CD4-positive, alpha-beta memory T cell (primary cell): ENCODE measurements around the gene DNAH6. TPM values are rescaled to one million over a fixed set of nuclear protein-coding genes. Genes with fewer than 3 reads are reported as not detected.
A peak's percentile ranks its signal among the peaks of the same experiment; 100 is the strongest.

ENCODE experiments used
- CTCF ChIA-PET: fragments of 350-600 bp; sonication (Branson Sonifier 250); formaldehyde crosslinking; loops from one replicate; lab custom pipeline; 2021; ENCODE audit warnings: inconsistent platforms; ENCODE audit not compliant: partially characterized antibody; lab: Charles Lee
- POLR2A ChIA-PET: fragments of 350-600 bp; sonication (Branson Sonifier 250); formaldehyde crosslinking; loops from one replicate; lab custom pipeline; 2021; ENCODE audit not compliant: partially characterized antibody; lab: Charles Lee
- DNase-seq, 5 donors: peaks; one replicate each; pipeline versions ENCODE4 v3.0.0 to v3.0.0-alpha.2; 2020 to 2022; ENCODE audit warnings: mixed read lengths in 1 of 5
- H3K27ac ChIP-seq: one replicate; pipeline ENCODE4 v1.7.0; 2013; ENCODE audit warnings: low read depth, low read length
- H3K27me3 ChIP-seq: 2 replicates; pipeline ENCODE4 v1.7.0; 2013; ENCODE audit warnings: mild to moderate bottlenecking, low read length, moderate library complexity; ENCODE audit not compliant: insufficient read depth
- H3K36me3 ChIP-seq: 2 replicates; pipeline ENCODE4 v1.7.0; 2013; ENCODE audit warnings: mild to moderate bottlenecking, low read length, moderate library complexity; ENCODE audit not compliant: insufficient read depth
- H3K4me1 ChIP-seq: 2 replicates; pipeline ENCODE4 v1.7.0; 2013; ENCODE audit warnings: mild to moderate bottlenecking, low read length, moderate library complexity; ENCODE audit not compliant: insufficient read depth
- H3K4me3 ChIP-seq, 2 donors: one replicate each; pipeline ENCODE4 v1.7.0; 2013; ENCODE audit warnings: low read length in 2 of 2, mild to moderate bottlenecking in 1 of 2
- H3K9me3 ChIP-seq, 2 donors: one replicate each; pipeline ENCODE4 v1.7.0; 2013; ENCODE audit warnings: low read length in 2 of 2, control low read depth in 1 of 2; ENCODE audit not compliant: control insufficient read depth in 1 of 2
- H3K27ac Mint-ChIP-seq, 7 donors: one replicate each; pipeline ENCODE4 v1.8.0; 2020 to 2021; ENCODE audit warnings: mixed read lengths in 7 of 7, mild to moderate bottlenecking in 6 of 7, inconsistent platforms in 3 of 7, moderate library complexity in 3 of 7
- H3K27me3 Mint-ChIP-seq, 2 donors: one replicate each; pipeline ENCODE4 v1.8.0; 2020 to 2021; ENCODE audit warnings: mixed read lengths in 2 of 2
- H3K36me3 Mint-ChIP-seq, 2 donors: one replicate each; pipeline ENCODE4 v1.8.0; 2020 to 2021; ENCODE audit warnings: mixed read lengths in 2 of 2, inconsistent platforms in 1 of 2, mild to moderate bottlenecking in 1 of 2
- H3K4me1 Mint-ChIP-seq, 4 donors: one replicate each; pipeline ENCODE4 v1.8.0; 2020 to 2021; ENCODE audit warnings: mixed read lengths in 4 of 4, mild to moderate bottlenecking in 1 of 4
- H3K4me3 Mint-ChIP-seq, 8 donors: one replicate each; pipeline ENCODE4 v1.8.0; 2020 to 2021; ENCODE audit warnings: mixed read lengths in 8 of 8, mild to moderate bottlenecking in 7 of 8, moderate library complexity in 6 of 8, inconsistent platforms in 3 of 8
- H3K9me3 Mint-ChIP-seq, 8 donors: one replicate each; pipeline ENCODE4 v1.8.0; 2020 to 2021; ENCODE audit warnings: mixed read lengths in 8 of 8, mild to moderate bottlenecking in 5 of 8, inconsistent platforms in 3 of 8, moderate library complexity in 1 of 8
- intact Hi-C: fragments of 100-400 bp; cut with micrococcal nuclease; formaldehyde crosslinking; loops from one replicate; pipeline ENCODE4 v1.15.1; 2023
- polyA plus RNA-seq, 2 donors: library from polyadenylated mRNA; unstranded; fragments of 300-500 nt; fragmentation: Illumina TruSeq; gene quantifications; one replicate each; pipeline ENCODE4 v1.2.3, GENCODE V29; 2021
- total RNA-seq, 2 experiments: library from RNA; stranded (reverse); gene quantifications; one replicate each; pipeline ENCODE4 v1.2.3, GENCODE V29; 2021

The DNAH6 gene
- total and polyA plus RNA-seq, 4 experiments from 2014 or later, result 0.22 to 2.9 (median 1.2) TPM

DNA sequence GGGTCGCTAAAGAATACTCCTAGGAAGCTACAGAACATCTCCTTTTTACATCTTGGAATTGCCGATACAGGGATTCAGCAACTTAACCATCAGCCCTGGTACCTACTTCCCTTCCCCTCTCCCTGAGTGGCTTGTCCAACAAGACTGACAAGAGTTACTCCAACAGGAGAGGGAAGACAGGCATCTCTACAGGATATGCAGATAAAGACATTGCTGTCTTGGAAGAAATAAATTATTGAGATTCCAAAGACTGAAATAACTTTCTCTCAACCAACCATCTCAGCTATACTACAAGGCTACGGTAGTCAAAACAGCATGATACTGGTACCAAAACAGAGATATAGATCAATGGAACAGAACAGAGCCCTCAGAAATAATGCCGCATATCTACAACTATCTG, 277.3 kb downstream of the DNAH6 start:
- Mint-ChIP-seq H3K27me3 (no peaks in the 10 kb centered on the region), H3K36me3 (peaks cover 0 to 4% of the 10 kb centered on the region in 2 donors), H3K9me3 (peaks cover 0 to 6% (median 2%) of the 10 kb centered on the region in 8 donors), H3K27ac (no peak overlapping the region), H3K4me3 (no peak overlapping the region), H3K4me1 (peaks cover 4 to 23% (median 11%) of the 10 kb centered on the region in 4 donors)
- no peaks in the 10 kb centered on the region for H3K9me3 ChIP-seq
- H3K36me3 ChIP-seq, result no peaks in the 10 kb centered on the region
- no peaks in the 10 kb centered on the region for H3K27me3 ChIP-seq
- H3K27ac ChIP-seq, result no peak overlapping the region
- H3K4me1 ChIP-seq, result no peaks in the 10 kb centered on the region
- no peak overlapping the region for H3K4me3 ChIP-seq
- ChIA-PET POLR2A (no interaction called here), CTCF (interaction anchor here (1.0 kb wide), 1 partner anchor 8 kb away, joined by 4 read pairs; no protein-coding TSS in a partner anchor)
- intact Hi-C loops, result no loop called here
- DNase-seq, result no peak

GRCh38 chr2:84796798-84797197, 280.5 kb downstream of the DNAH6 start:
- H3K27ac Mint-ChIP-seq, result no peak overlapping the region
- H3K4me3 ChIP-seq, result no peak overlapping the region
- no peak overlapping the region for H3K27ac ChIP-seq
- H3K9me3 Mint-ChIP-seq, result peaks cover under 1 to 6% (median 4%) of the 10 kb centered on the region in 8 donors
- H3K36me3 ChIP-seq, result no peaks in the 10 kb centered on the region
- no peak for DNase-seq
- no peaks in the 10 kb centered on the region for H3K27me3 ChIP-seq
- ChIA-PET CTCF (interaction anchor here (1.0 kb wide), 1 partner anchor 129 kb away, joined by 4 read pairs; no protein-coding TSS in a partner anchor), POLR2A (interaction anchor here (0.9 to 1.4 kb wide), 6 partner anchors 9 to 53 kb away, joined by 3 to 5 read pairs (median 4); no protein-coding TSS in a partner anchor)
- intact Hi-C loops, result no loop called here
- H3K4me1 Mint-ChIP-seq, result peaks cover 13 to 34% (median 23%) of the 10 kb centered on the region in 4 donors
- H3K4me3 Mint-ChIP-seq, result no peak overlapping the region
- H3K36me3 Mint-ChIP-seq, result peaks cover 0 to 9% of the 10 kb centered on the region in 2 donors
- no peaks in the 10 kb centered on the region for H3K27me3 Mint-ChIP-seq
- H3K9me3 ChIP-seq, result no peaks in the 10 kb centered on the region
- peaks cover 10% of the 10 kb centered on the region for H3K4me1 ChIP-seq

DNA sequence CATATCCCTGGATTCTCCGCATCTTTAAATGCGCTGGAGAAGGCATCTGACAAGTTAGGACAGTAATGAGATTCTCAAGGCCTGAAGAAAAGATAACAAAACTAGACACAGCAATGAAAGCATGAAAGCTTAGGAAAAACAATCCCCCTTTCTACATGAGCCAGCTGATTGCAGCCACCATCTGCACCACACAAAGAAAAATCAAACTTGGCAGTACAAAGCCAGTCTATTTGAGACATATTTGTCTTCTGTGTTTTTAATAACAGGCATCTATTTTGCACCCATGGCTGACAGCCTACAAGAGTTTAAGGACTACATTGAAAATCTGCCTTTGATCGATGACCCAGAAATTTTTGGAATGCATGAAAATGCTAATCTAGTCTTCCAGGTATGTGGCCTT, 281.0 kb downstream of the DNAH6 start:
- no peak for DNase-seq
- H3K36me3 Mint-ChIP-seq, result peaks cover 3 to 14% of the 10 kb centered on the region in 2 donors
- H3K9me3 ChIP-seq, result no peaks in the 10 kb centered on the region
- H3K27me3 Mint-ChIP-seq, result no peaks in the 10 kb centered on the region
- peaks cover 6 to 11% (median 9%) of the 10 kb centered on the region in 8 donors for H3K9me3 Mint-ChIP-seq
- H3K4me3 Mint-ChIP-seq, result no peak overlapping the region
- H3K4me3 ChIP-seq, result no peak overlapping the region
- ChIA-PET CTCF (interaction anchor here (1.0 kb wide), 1 partner anchor 128 kb away, joined by 4 read pairs; no protein-coding TSS in a partner anchor), POLR2A (interaction anchor here (0.9 to 1.4 kb wide), 5 partner anchors 9 to 53 kb away, joined by 3 to 5 read pairs (median 4); no protein-coding TSS in a partner anchor)
- H3K27ac ChIP-seq, result no peak overlapping the region
- no peaks in the 10 kb centered on the region for H3K27me3 ChIP-seq
- H3K27ac Mint-ChIP-seq, result peak overlapping the region in 2 of 7 donors; percentile 67 to 74
- peaks cover 13 to 35% (median 26%) of the 10 kb centered on the region in 4 donors for H3K4me1 Mint-ChIP-seq
- H3K4me1 ChIP-seq, result peaks cover 10% of the 10 kb centered on the region
- H3K36me3 ChIP-seq, result no peaks in the 10 kb centered on the region
- intact Hi-C loops, result no loop called here

DNA sequence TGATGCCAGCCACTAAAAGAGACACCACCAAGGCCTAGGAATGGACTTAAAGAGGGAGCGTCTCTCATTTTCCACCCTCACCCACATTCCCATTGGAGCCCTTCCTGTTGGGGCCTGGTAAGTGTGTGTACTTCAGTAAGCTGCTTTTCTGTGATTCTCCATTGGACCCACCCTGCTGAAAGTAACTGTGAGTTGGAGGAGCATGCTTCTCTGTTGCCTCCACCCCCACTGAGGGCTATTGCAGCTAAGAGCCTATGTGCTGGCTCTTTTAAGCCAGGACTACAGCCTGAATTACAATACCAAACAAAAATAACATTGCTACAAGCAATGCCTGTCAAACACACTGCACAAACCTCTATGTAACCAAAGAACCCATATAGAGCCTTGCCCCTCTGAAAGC, 283.5 kb downstream of the DNAH6 start:
- peaks cover 3 to 19% of the 10 kb centered on the region in 2 donors for H3K36me3 Mint-ChIP-seq
- H3K27ac ChIP-seq, result no peak overlapping the region
- H3K36me3 ChIP-seq, result no peaks in the 10 kb centered on the region
- POLR2A ChIA-PET, result interaction anchor here (1.2 kb wide), 1 partner anchor 41 kb away, joined by 4 read pairs; no protein-coding TSS in a partner anchor
- H3K9me3 Mint-ChIP-seq, result peaks cover 4 to 11% (median 7%) of the 10 kb centered on the region in 8 donors
- H3K27me3 Mint-ChIP-seq, result no peaks in the 10 kb centered on the region
- H3K4me3 ChIP-seq, result no peak overlapping the region
- H3K27ac Mint-ChIP-seq, result peak overlapping the region; percentile 7 to 83 (median 64)
- peaks cover 13 to 43% (median 27%) of the 10 kb centered on the region in 4 donors for H3K4me1 Mint-ChIP-seq
- no peak for DNase-seq
- H3K9me3 ChIP-seq, result no peaks in the 10 kb centered on the region
- CTCF ChIA-PET, result no interaction called here
- no peaks in the 10 kb centered on the region for H3K27me3 ChIP-seq
- intact Hi-C loops, result no loop called here
- peaks cover 10% of the 10 kb centered on the region for H3K4me1 ChIP-seq
- peak overlapping the region in 7 of 8 donors; percentile 33 to 77 (median 73) for H3K4me3 Mint-ChIP-seq

- Histone ChIP-seq H3K27me3 (no peaks in the 10 kb centered on the region), H3K27ac (no peak overlapping the region), H3K4me3 (no peak overlapping the region), H3K4me1 (peaks cover 10% of the 10 kb centered on the region), H3K9me3 (no peaks in the 10 kb centered on the region), H3K36me3 (no peaks in the 10 kb centered on the region)
- H3K4me3 Mint-ChIP-seq, result peak overlapping the region in 7 of 8 donors; percentile 33 to 77 (median 73)
- no peaks in the 10 kb centered on the region for H3K27me3 Mint-ChIP-seq
- POLR2A ChIA-PET, result interaction anchor here (1.2 kb wide), 1 partner anchor 40 kb away, joined by 4 read pairs; no protein-coding TSS in a partner anchor
- CTCF ChIA-PET, result no interaction called here
- intact Hi-C loops, result no loop called here
- H3K36me3 Mint-ChIP-seq, result peaks cover 3 to 19% of the 10 kb centered on the region in 2 donors
- H3K27ac Mint-ChIP-seq, result peak overlapping the region; percentile 36 to 83 (median 64)
- peaks cover 4 to 11% (median 7%) of the 10 kb centered on the region in 8 donors for H3K9me3 Mint-ChIP-seq
- H3K4me1 Mint-ChIP-seq, result peaks cover 16 to 46% (median 30%) of the 10 kb centered on the region in 4 donors
- DNase-seq, result no peak
These were observed 284.0 kb downstream of the DNAH6 start for GRCh38 chr2:84800194-84800805.

DNA sequence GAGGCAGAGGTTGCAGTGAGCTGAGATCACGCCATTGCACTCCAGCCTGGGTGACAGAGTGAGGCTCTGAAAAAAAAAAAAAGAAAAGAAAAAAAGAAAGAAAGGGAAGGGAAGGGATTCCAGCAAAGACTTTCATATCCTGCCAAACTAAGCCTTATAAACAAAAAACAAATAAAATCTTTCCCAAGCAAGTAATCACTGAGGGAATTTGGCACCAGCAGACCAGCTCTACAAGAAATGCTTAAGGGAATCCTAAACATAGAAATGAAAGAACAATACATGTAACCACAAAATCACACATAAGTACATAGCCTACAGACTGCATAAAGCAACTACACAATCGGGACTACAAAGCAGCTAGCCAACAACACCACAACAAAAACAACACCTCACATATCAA, 285.5 kb downstream of the DNAH6 start:
- Histone ChIP-seq H3K27ac (no peak overlapping the region), H3K9me3 (no peaks in the 10 kb centered on the region), H3K4me1 (peaks cover 17% of the 10 kb centered on the region), H3K36me3 (no peaks in the 10 kb centered on the region), H3K27me3 (no peaks in the 10 kb centered on the region), H3K4me3 (no peak overlapping the region)
- Mint-ChIP-seq H3K36me3 (peaks cover 3 to 19% of the 10 kb centered on the region in 2 donors), H3K27me3 (no peaks in the 10 kb centered on the region), H3K4me3 (no peak overlapping the region), H3K4me1 (peaks cover 21 to 50% (median 37%) of the 10 kb centered on the region in 4 donors), H3K9me3 (peaks cover 4 to 11% (median 7%) of the 10 kb centered on the region in 8 donors), H3K27ac (no peak overlapping the region)
- CTCF ChIA-PET, result interaction anchor here (0.7 to 1.1 kb wide), 4 partner anchors 9 to 124 kb away, joined by 3 to 4 read pairs (median 3); no protein-coding TSS in a partner anchor
- no peak for DNase-seq
- intact Hi-C loops, result no loop called here
- POLR2A ChIA-PET, result interaction anchor here (1.1 kb wide), 1 partner anchor 19 kb away, joined by 3 read pairs; no protein-coding TSS in a partner anchor
